Gastrocnemius medialis (tissue), 4 donors: ENCODE data around the gene CASS4. TPM values are rescaled to one million over a fixed set of nuclear protein-coding genes. Genes with fewer than 3 reads are reported as not detected.

Source experiments
- ATAC-seq, 2 donors: fragments of 150-250 bp; one replicate each; pipeline ENCODE4 v1.9.1; 2016
- DNase-seq, 2 donors: peaks; one replicate each; pipeline ENCODE4 v3.0.0-alpha.2; 2019
- H3K27ac ChIP-seq, 4 donors: fragments of 200-600 bp; sonication (generic); 1 replicate in 1 of 4; 2 replicates in 3 of 4; pipeline ENCODE4 v1.5.1; 2016 to 2018; ENCODE audit warnings: mild to moderate bottlenecking in 2 of 4, moderate library complexity in 1 of 4
- H3K27me3 ChIP-seq, 3 donors: fragments of 200-600 bp; sonication (generic) in 2 of 3; 1 replicate in 1 of 3; 2 replicates in 2 of 3; pipeline versions ENCODE4 v1.5.1 to v1.6.0; 2016 to 2019; ENCODE audit warnings: mild to moderate bottlenecking in 1 of 3, moderate library complexity in 1 of 3
- H3K36me3 ChIP-seq, 2 donors: fragments of 200-600 bp; sonication (generic) in 1 of 2; one replicate each; pipeline ENCODE4 v1.5.1; 2017 to 2018
- H3K4me1 ChIP-seq, 2 donors: fragments of 200-600 bp; sonication (generic) in 1 of 2; one replicate each; pipeline ENCODE4 v1.5.1; 2016 to 2017; ENCODE audit warnings: mild to moderate bottlenecking in 2 of 2
- H3K4me3 ChIP-seq, 4 donors: fragments of 200-600 bp; sonication (generic) in 3 of 4; 1 replicate in 1 of 4; 2 replicates in 3 of 4; pipeline ENCODE4 v1.5.1; 2016 to 2019; ENCODE audit warnings: mild to moderate bottlenecking in 2 of 4
- H3K9me3 ChIP-seq, 3 donors: fragments of 200-600 bp; sonication (generic) in 2 of 3; 1 replicate in 1 of 3; 2 replicates in 2 of 3; pipeline ENCODE4 v1.5.1; 2016 to 2019
- POLR2A ChIP-seq, 2 donors: fragments of 450-650 bp; IDR thresholded peaks; one replicate each; pipeline ENCODE4 v1.6.1; 2017; ENCODE audit warnings: antibody characterized with exemption in 2 of 2, mild to moderate bottlenecking in 2 of 2, moderate library complexity in 2 of 2
- in situ Hi-C, 4 donors: fragments of 200-750 bp; cut with MboI; loops; one replicate each; pipeline versions ENCODE4 v1.15.0 to v1.8.0; 2017; ENCODE audit warnings: low sequenced_read_pairs in 4 of 4
- intact Hi-C: fragments of 100-400 bp; cut with DNase I; formaldehyde crosslinking; loops from one replicate; pipeline ENCODE4 v1.15.1; 2023; ENCODE audit warnings: low total_unique reads
- total RNA-seq, 4 donors: library from RNA; depleted of rRNA; stranded (reverse); fragments of >200 nt; gene quantifications; one replicate each; pipeline versions ENCODE4 v1.1.0 to v1.2.3, GENCODE V29; 2016
- TF ChIP-seq, protein P1 (sequence below), 5 experiments: fragments of 450-650 bp in 3 of 5; fragments of 200-600 bp in 2 of 5; sonication (generic) in 2 of 5; IDR thresholded peaks in 4 of 5; conservative IDR thresholded peaks in 1 of 5; 1 replicate in 4 of 5; 2 replicates in 1 of 5; pipeline ENCODE4 v1.5.1; 2016 to 2019; ENCODE audit warnings: antibody characterized with exemption in 5 of 5, mild to moderate bottlenecking in 3 of 5, moderate library complexity in 3 of 5

Gene CASS4
- total RNA-seq, 4 donors from 2014 or later, result 0.36 to 0.86 (median 0.72) TPM; not detected in 1

DNA sequence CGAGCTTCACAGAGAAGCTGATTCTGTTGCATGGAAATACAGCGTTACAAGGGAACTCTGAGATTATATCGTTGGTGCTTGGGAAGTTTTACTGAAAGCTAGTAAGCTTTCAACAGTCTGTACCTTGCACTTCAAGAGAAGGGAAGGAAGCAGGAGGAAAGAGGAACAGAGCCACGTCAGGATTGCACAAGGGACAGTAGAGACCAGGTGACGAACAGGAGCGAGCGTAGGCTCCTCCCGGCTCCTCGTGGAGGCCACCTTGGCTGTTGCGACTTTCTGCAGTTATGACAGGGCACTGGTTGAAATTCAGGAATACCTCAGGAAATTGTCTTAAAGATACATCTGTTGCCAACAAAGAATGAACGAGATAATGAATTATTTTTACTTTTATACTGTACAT, 75.2 kb downstream of the CASS4 start:
- H3K4me3 ChIP-seq, result no peak overlapping the region
- ATAC-seq (no peak), DNase-seq (no peak)
- H3K36me3 ChIP-seq, result peaks cover 0 to 54% of the 10 kb centered on the region in 2 donors
- no peaks in the 10 kb centered on the region for H3K4me1 ChIP-seq
- no peak for TF ChIP-seq POLR2A (IDR thresholded peaks at IDR 0.05)
- TF ChIP-seq, protein P1, sequence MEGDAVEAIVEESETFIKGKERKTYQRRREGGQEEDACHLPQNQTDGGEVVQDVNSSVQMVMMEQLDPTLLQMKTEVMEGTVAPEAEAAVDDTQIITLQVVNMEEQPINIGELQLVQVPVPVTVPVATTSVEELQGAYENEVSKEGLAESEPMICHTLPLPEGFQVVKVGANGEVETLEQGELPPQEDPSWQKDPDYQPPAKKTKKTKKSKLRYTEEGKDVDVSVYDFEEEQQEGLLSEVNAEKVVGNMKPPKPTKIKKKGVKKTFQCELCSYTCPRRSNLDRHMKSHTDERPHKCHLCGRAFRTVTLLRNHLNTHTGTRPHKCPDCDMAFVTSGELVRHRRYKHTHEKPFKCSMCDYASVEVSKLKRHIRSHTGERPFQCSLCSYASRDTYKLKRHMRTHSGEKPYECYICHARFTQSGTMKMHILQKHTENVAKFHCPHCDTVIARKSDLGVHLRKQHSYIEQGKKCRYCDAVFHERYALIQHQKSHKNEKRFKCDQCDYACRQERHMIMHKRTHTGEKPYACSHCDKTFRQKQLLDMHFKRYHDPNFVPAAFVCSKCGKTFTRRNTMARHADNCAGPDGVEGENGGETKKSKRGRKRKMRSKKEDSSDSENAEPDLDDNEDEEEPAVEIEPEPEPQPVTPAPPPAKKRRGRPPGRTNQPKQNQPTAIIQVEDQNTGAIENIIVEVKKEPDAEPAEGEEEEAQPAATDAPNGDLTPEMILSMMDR (IDR thresholded peaks at IDR 0.05 in 4 of 5, conservative IDR thresholded peaks at IDR 0.05 in 1 of 5), result no peak
- intact Hi-C loops (no loop called here), in situ Hi-C loops (no loop called here)
- no peak overlapping the region for H3K27ac ChIP-seq
- H3K9me3 ChIP-seq, result no peaks in the 10 kb centered on the region
- H3K27me3 ChIP-seq, result no peaks in the 10 kb centered on the region

DNA sequence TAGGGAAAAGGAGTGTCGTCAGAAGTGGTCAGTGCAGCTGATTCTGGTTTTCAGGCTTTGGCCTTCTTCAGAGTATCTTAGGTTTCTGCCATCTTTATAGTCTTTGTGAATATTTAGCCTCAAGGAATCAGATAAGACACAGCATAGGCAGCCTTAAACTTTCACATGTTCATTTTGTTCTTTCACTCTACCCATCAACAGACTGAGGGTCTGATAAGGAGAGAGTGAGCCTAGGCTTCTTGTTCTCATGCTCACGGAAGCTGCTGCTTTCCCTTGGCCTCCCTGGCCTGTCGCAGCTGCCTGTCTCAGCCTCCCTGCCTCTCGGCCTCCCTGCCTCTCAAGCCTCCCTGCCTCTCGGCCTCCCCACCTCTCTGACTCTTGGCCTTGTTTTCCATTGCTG, 76.5 kb downstream of the CASS4 start:
- TF ChIP-seq POLR2A (IDR thresholded peaks at IDR 0.05), result no peak
- TF ChIP-seq, protein P1 (IDR thresholded peaks at IDR 0.05 in 4 of 5, conservative IDR thresholded peaks at IDR 0.05 in 1 of 5), result no peak
- H3K4me3 ChIP-seq, result no peak overlapping the region
- no peak for ATAC-seq
- H3K9me3 ChIP-seq, result no peaks in the 10 kb centered on the region
- no peaks in the 10 kb centered on the region for H3K4me1 ChIP-seq
- intact Hi-C loops (no loop called here), in situ Hi-C loops (no loop called here)
- no peaks in the 10 kb centered on the region for H3K27me3 ChIP-seq
- peaks cover 0 to 42% of the 10 kb centered on the region in 2 donors for H3K36me3 ChIP-seq
- H3K27ac ChIP-seq, result no peak overlapping the region
- DNase-seq, result no peak

DNA sequence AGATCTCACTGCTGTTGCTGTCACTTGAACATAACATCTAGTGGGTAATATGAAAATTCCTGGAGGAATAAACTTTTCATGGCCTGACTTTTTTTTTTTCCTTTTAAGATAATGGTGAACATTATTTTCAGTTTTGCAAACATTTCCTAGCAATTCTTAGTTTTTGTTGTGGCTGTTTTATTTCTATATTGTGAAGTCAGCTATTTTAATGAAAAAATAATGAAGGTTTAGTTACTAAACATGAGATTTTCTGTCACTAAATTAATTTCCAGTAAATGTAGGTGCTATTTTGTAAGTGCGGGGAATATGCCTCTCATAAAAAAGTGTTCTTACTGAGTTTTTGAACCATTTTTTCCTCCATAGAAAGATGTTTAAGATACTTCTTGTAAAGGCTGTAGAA, 89.1 kb downstream of the CASS4 start:
- Histone ChIP-seq H3K4me1 (no peaks in the 10 kb centered on the region), H3K36me3 (peaks cover 0 to 18% of the 10 kb centered on the region in 2 donors), H3K27me3 (no peaks in the 10 kb centered on the region), H3K9me3 (no peaks in the 10 kb centered on the region), H3K4me3 (no peak overlapping the region), H3K27ac (no peak overlapping the region)
- no peak for DNase-seq
- no peak for TF ChIP-seq POLR2A (IDR thresholded peaks at IDR 0.05)
- TF ChIP-seq, protein P1 (IDR thresholded peaks at IDR 0.05 in 4 of 5, conservative IDR thresholded peaks at IDR 0.05 in 1 of 5), result no peak
- in situ Hi-C loops (no loop called here), intact Hi-C loops (no loop called here)
- no peak for ATAC-seq

DNA sequence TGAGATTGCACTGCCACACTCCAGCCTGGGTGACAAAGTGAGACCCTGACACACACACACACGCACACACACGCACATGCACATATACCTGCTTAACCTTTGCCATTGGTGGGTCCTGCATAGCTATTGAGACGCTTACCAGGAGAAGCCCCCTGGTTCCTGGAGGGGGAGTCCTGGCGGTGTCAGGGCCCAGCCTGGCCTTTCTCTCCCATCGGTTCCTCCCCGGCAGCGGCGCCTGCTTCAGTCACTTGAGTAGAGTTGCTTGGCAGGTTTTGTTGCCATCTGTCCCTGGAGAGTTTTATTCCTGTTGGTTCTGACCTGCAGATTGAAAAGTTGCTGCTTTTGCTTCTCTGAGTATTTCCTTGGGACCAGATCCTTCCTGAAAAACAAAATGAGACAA, 91.9 kb downstream of the CASS4 start:
- Histone ChIP-seq H3K9me3 (no peaks in the 10 kb centered on the region), H3K4me1 (no peaks in the 10 kb centered on the region), H3K27ac (no peak overlapping the region), H3K36me3 (no peaks in the 10 kb centered on the region), H3K27me3 (no peaks in the 10 kb centered on the region), H3K4me3 (no peak overlapping the region)
- ATAC-seq (no peak), DNase-seq (no peak)
- intact Hi-C loops (no loop called here), in situ Hi-C loops (no loop called here)
- TF ChIP-seq, protein P1 (IDR thresholded peaks at IDR 0.05 in 4 of 5, conservative IDR thresholded peaks at IDR 0.05 in 1 of 5), result no peak
- TF ChIP-seq POLR2A (IDR thresholded peaks at IDR 0.05), result no peak

DNA sequence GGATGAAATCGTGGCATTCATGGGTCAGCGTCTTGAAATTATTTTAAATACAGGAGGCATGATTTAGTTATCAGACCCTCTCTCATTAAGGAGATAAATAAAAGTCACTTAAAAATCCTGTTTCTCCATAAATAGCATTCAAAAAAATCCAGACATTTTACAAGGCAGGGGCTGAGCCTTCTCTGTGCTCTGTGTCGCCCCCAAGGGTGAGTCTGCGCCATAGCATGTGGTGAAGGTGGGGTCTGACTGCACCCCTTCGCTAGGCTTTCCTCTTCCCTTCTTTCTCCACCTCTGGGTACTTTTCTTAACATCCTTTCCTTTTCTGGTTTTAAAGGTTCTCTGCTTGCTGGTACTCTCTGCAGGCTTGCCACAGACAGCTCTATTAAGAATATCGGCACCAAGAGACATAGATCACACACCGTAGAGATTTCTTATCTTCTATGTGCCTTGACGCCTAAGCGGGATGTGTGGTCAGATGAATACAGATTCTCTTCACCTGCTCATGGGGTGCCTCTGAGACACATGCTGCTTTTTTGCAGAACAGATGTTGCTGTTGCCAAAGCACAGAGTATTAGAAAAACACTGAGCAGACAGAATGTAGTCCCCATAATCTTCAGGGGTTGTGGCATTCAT, 92.4 kb downstream of the CASS4 start:
- H3K4me1 ChIP-seq, result no peaks in the 10 kb centered on the region
- no peaks in the 10 kb centered on the region for H3K9me3 ChIP-seq
- no peak for ATAC-seq
- no peak for TF ChIP-seq POLR2A (IDR thresholded peaks at IDR 0.05)
- TF ChIP-seq, protein P1 (IDR thresholded peaks at IDR 0.05 in 4 of 5, conservative IDR thresholded peaks at IDR 0.05 in 1 of 5), result no peak
- DNase-seq, result no peak
- no peak overlapping the region for H3K27ac ChIP-seq
- H3K36me3 ChIP-seq, result no peaks in the 10 kb centered on the region
- intact Hi-C loops (no loop called here), in situ Hi-C loops (no loop called here)
- H3K4me3 ChIP-seq, result no peak overlapping the region
- H3K27me3 ChIP-seq, result no peaks in the 10 kb centered on the region
